GM13976 (cell line): ENCODE measurements around the gene DUS2.

Source experiments
- DNase-seq: peaks from one replicate; pipeline ENCODE4 v3.0.0; 2012; ENCODE audit warnings: low spot score
- CTCF ChIP-seq: IDR thresholded peaks from 2 replicates; pipeline ENCODE4 v1.5.1; 2012; ENCODE audit warnings: borderline replicate concordance, mild to moderate bottlenecking; ENCODE audit not compliant: insufficient read depth; ENCODE audit errors: extremely low read depth, missing control alignments, control extremely low read depth
- in situ Hi-C: fragments of 300-500 bp; cut with MboI; formaldehyde crosslinking; loops from one replicate; pipeline ENCODE4 v1.12.0; 2022; ENCODE audit warnings: low sequenced_read_pairs, mixed read lengths, inconsistent platforms; ENCODE audit not compliant: unreplicated experiment

DUS2 gene

GRCh38 chr16:68075980-68076379 is 52.9 kb downstream of the DUS2 start:
- in situ Hi-C loops, result no loop called here
- no peak for DNase-seq
- no peak for TF ChIP-seq CTCF

GRCh38 chr16:68076560-68076959 is 53.5 kb downstream of the DUS2 start:
- TF ChIP-seq CTCF, result no peak
- DNase-seq, result no peak
- in situ Hi-C loops, result no loop called here

GRCh38 chr16:68077866-68078700 is 55.0 kb downstream of the DUS2 start:
- TF ChIP-seq CTCF, result no peak
- in situ Hi-C loops, result no loop called here
- no peak for DNase-seq

- TF ChIP-seq CTCF, result no peak
- no peak for DNase-seq
- in situ Hi-C loops, result no loop called here
Observed at GRCh38 chr16:68078701-68079375, 55.8 kb downstream of the DUS2 start.

GRCh38 chr16:68079376-68079625 is 56.2 kb downstream of the DUS2 start:
- no peak for DNase-seq
- in situ Hi-C loops, result no loop called here
- no peak for TF ChIP-seq CTCF

GRCh38 chr16:68079626-68080344 is 56.7 kb downstream of the DUS2 start:
- in situ Hi-C loops, result no loop called here
- TF ChIP-seq CTCF, result no peak
- DNase-seq, result peak; percentile 70
